HepG2 (cell line): ENCODE measurements around the gene REEP3.

Source experiments
- CCAR2 ChIP-seq: fragments of 200-400 bp; formaldehyde crosslinking; optimal IDR thresholded peaks from 2 replicates; pipeline ENCODE3; 2018; ENCODE audit warnings: low read depth, mild to moderate bottlenecking, low read length, moderate library complexity
- HMGA1 ChIP-seq: sonication (generic); formaldehyde crosslinking; conservative IDR thresholded peaks from 2 replicates; pipeline ENCODE4 v1.4.0; 2020; ENCODE audit warnings: missing genetic modification reagents
- JUN ChIP-seq: sonication (generic); formaldehyde crosslinking; IDR thresholded peaks from 2 replicates; pipeline ENCODE4 v1.4.0; 2020; ENCODE audit warnings: mild to moderate bottlenecking, missing genetic modification reagents
- MAZ ChIP-seq, 2 experiments: sonication (generic) in 1 of 2; formaldehyde crosslinking in 1 of 2; IDR thresholded peaks; 2 replicates each; pipeline versions ENCODE4 v1.5.0 to v1.6.1; 2012 to 2020; ENCODE audit warnings: low read depth in 2 of 2, mild to moderate bottlenecking in 2 of 2, borderline replicate concordance in 1 of 2, improper control_type of control experiment in 1 of 2, low read length in 1 of 2, missing genetic modification reagents in 1 of 2, moderate library complexity in 1 of 2
- TGIF2 ChIP-seq: IDR thresholded peaks from 2 replicates; pipeline ENCODE4 v1.6.1; 2016; ENCODE audit warnings: control low read depth, missing compliant biosample characterization
- ZNF124 ChIP-seq: sonication (generic); formaldehyde crosslinking; IDR thresholded peaks from 2 replicates; pipeline ENCODE4 v1.4.0; 2020; ENCODE audit warnings: missing genetic modification reagents
- ZNF318 ChIP-seq: sonication (generic); formaldehyde crosslinking; IDR thresholded peaks from 2 replicates; pipeline ENCODE4 v1.4.0; 2020; ENCODE audit warnings: mild to moderate bottlenecking, missing genetic modification reagents

- TF ChIP-seq TGIF2 (CRISPR knock-in tag) (no peak), MAZ (IDR thresholded peaks at IDR 0.05; ENCODE audit: borderline replicate concordance, low read depth, low read length) (no peak), MAZ (CRISPR knock-in tag; IDR thresholded peaks at IDR 0.05; ENCODE audit: low read depth) (no peak), CCAR2 (no peak), ZNF124 (CRISPR knock-in tag) (no peak), HMGA1 (CRISPR knock-in tag) (no peak), JUN (no peak), ZNF318 (0 out of 2 replicates have a peak, but pooled peaks have one; percentile 18)
These were observed at the start of gene REEP3 for GRCh38 chr10:63520500-63521415.
